ENCODE data around the gene ZNF787. TPM values are rescaled to one million over a fixed set of nuclear protein-coding genes. Genes with fewer than 3 reads are reported as not detected.
"Not testable (repeated sequence)": the region's sequence is repeated elsewhere in the genome, so short reads cannot be mapped to it uniquely, and the experiment has no call there.

Gene ZNF787
- 4.4 and 10.7 TPM in 2 replicates for total RNA-seq (2014; rRNA removed; shearing (Covaris generic))

GRCh38 chr19:56121180-56122167 lies at the start of gene ZNF787:
Gene ZNF787 (minus strand): TSS chr19:56121295. CDS start chr19:56103217, 18,078 bp downstream.
- DNase-seq (ENCODE audit: low read depth), result peak; percentile 96

- peak; percentile 73 for DNase-seq (ENCODE audit: low read depth)
Observed at GRCh38 chr19:56170261-56170660, 49.2 kb upstream of the ZNF787 start.

GRCh38 chr19:56167064-56167578 lies 46.0 kb upstream of the ZNF787 start:
- DNase-seq (ENCODE audit: low read depth), result peak; percentile 21

- no peak for DNase-seq (ENCODE audit: low read depth)
Observed at GRCh38 chr19:56163097-56163496, 42.0 kb upstream of the ZNF787 start.

- DNase-seq (ENCODE audit: low read depth), result peak; percentile 15
Observed at GRCh38 chr19:56162258-56162657, 41.2 kb upstream of the ZNF787 start.

GRCh38 chr19:56161534-56161933 lies 40.4 kb upstream of the ZNF787 start:
- DNase-seq (ENCODE audit: low read depth), result no peak

- no peak for DNase-seq (ENCODE audit: low read depth)
Observed at GRCh38 chr19:56159622-56160271, 38.7 kb upstream of the ZNF787 start.

GRCh38 chr19:56159009-56159559 lies 38.0 kb upstream of the ZNF787 start:
- DNase-seq (ENCODE audit: low read depth), result no peak

- DNase-seq (ENCODE audit: low read depth), result no peak
Observed at GRCh38 chr19:56158170-56158757, 37.2 kb upstream of the ZNF787 start.

GRCh38 chr19:56156768-56157167 lies 35.7 kb upstream of the ZNF787 start:
- no peak for DNase-seq (ENCODE audit: low read depth)

GRCh38 chr19:56155124-56155687 lies 34.1 kb upstream of the ZNF787 start:
- no peak for DNase-seq (ENCODE audit: low read depth)

- no peak for DNase-seq (ENCODE audit: low read depth)
Observed at GRCh38 chr19:56153507-56153906, 32.4 kb upstream of the ZNF787 start.

GRCh38 chr19:56152644-56153043 lies 31.5 kb upstream of the ZNF787 start:
- DNase-seq (ENCODE audit: low read depth), result no peak

- DNase-seq (ENCODE audit: low read depth), result no peak
Observed at GRCh38 chr19:56150358-56150757, 29.3 kb upstream of the ZNF787 start.

- no peak for DNase-seq (ENCODE audit: low read depth)
Observed at GRCh38 chr19:56149656-56150038, 28.6 kb upstream of the ZNF787 start.

- DNase-seq (ENCODE audit: low read depth), result not testable (repeated sequence)
Observed at GRCh38 chr19:56148955-56149655, 28.0 kb upstream of the ZNF787 start.

GRCh38 chr19:56148096-56148495 lies 27.0 kb upstream of the ZNF787 start:
- DNase-seq (ENCODE audit: low read depth), result no peak

- DNase-seq (ENCODE audit: low read depth), result no peak
Observed at GRCh38 chr19:56147307-56147706, 26.2 kb upstream of the ZNF787 start.

GRCh38 chr19:56146904-56147303 lies 25.8 kb upstream of the ZNF787 start:
- DNase-seq (ENCODE audit: low read depth), result no peak

- DNase-seq (ENCODE audit: low read depth), result no peak
Observed at GRCh38 chr19:56145698-56146097, 24.6 kb upstream of the ZNF787 start.

GRCh38 chr19:56144831-56145230 lies 23.7 kb upstream of the ZNF787 start:
- DNase-seq (ENCODE audit: low read depth), result no peak
